Dermis blood vessel endothelial cell (primary cell): ENCODE results near the gene NAP1L3. TPM values are rescaled to one million over a fixed set of nuclear protein-coding genes. Genes with fewer than 3 reads are reported as not detected.

Source experiments
- DNase-seq: peaks from one replicate; pipeline ENCODE4 v3.0.0; 2010
- total RNA-seq: library from RNA; depleted of rRNA; stranded (reverse); fragments of >200 nt; gene quantifications from 2 replicates; pipeline ENCODE4 v1.2.3, GENCODE V29; 2014

NAP1L3 gene
- total RNA-seq, result 0.34 and 0.88 TPM in 2 replicates

GRCh38 chrX:93673056-93673868 is at the start of gene NAP1L3:
Gene NAP1L3, minus strand, starts transcription at chrX:93673578. Its CDS starts 274 bp downstream, at chrX:93673304.
- no peak for DNase-seq

GRCh38 chrX:93711076-93711475 is 37.7 kb upstream of the NAP1L3 start:
- DNase-seq, result no peak

- no peak for DNase-seq
Observed at GRCh38 chrX:93703701-93704100, 30.3 kb upstream of the NAP1L3 start.

GRCh38 chrX:93695981-93696380 is 22.6 kb upstream of the NAP1L3 start:
- no peak for DNase-seq

GRCh38 chrX:93673869-93674271 is 492 bp upstream of the NAP1L3 start, which contains the start of gene FAM133A:
Gene FAM133A, plus strand, starts transcription at chrX:93674206. Its CDS starts 35,214 bp downstream, at chrX:93709420.
- no peak for DNase-seq

- DNase-seq, result no peak
Observed at GRCh38 chrX:93660575-93660974, 12.8 kb downstream of the NAP1L3 start.

GRCh38 chrX:93649381-93649780 is 24.0 kb downstream of the NAP1L3 start:
- no peak for DNase-seq

GRCh38 chrX:93637591-93637990 is 35.8 kb downstream of the NAP1L3 start:
- DNase-seq, result no peak

Other genes with a start within 250 kb of the NAP1L3 start
- 0.17 TPM in 1 of 2 replicates, not detected in the other for gene FAM133A, start 628 bp upstream of the NAP1L3 start, total RNA-seq